Measurements from ENCODE around the gene ZYX.
"Not testable (repeated sequence)": the region's sequence is repeated elsewhere in the genome, so short reads cannot be mapped to it uniquely, and the experiment has no call there.

ZYX gene

GRCh38 chr7:143397710-143398530 lies 16.8 kb downstream of the ZYX start:
- no peak for DNase-seq (ENCODE audit: low read depth in 3 of 3)

DNA sequence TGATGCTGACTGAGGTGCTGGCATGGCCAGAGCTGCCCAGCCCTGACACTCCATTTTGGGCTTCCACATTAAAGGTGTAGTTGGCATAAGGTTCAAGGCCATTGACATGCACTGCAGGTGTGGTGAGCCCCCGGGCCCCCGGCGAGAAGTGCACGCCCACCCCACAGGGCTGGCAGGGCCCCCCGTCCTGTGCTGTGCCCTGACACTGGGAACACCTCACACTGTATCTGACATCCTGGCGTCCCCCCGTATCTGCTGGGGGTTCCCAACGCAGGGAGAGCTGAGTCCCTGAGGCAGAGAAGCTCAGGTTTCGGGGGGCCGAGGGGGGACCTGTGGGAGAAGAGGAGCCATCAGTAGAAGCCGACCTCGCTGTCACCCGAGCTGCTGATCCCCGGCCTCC lies 17.5 kb downstream of the ZYX start:
- DNase-seq (ENCODE audit: low read depth in 3 of 3) = no peak

- DNase-seq (ENCODE audit: low read depth in 3 of 3) = no peak
These were observed 18.0 kb downstream of the ZYX start for GRCh38 chr7:143399151-143399550.

DNA sequence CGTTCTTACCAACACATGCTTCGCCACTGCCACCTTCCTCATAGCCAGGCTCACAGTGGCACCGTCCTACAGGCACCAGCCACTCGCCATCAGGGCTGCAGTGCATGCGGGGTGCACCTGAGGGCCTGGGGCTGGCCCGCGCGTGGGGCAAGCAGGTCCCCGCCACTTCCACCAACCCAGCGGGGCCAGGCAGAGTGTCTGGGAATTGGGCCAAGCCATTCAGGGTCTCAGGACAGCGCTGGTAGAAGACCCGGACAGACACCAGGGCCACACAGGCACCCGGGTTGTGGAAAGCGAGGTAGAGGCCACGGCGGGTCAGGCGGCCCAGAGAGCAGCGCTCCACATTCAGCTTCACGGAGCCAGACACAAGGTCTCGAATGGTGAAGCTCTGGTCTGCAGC lies 18.5 kb downstream of the ZYX start:
- no peak for DNase-seq (ENCODE audit: low read depth in 3 of 3)

- no peak for DNase-seq (ENCODE audit: low read depth in 3 of 3)
These were observed 20.1 kb downstream of the ZYX start for GRCh38 chr7:143401265-143401664.

GRCh38 chr7:143402233-143402632 lies 21.1 kb downstream of the ZYX start:
- DNase-seq (ENCODE audit: low read depth in 3 of 3) = not testable (repeated sequence)

DNA sequence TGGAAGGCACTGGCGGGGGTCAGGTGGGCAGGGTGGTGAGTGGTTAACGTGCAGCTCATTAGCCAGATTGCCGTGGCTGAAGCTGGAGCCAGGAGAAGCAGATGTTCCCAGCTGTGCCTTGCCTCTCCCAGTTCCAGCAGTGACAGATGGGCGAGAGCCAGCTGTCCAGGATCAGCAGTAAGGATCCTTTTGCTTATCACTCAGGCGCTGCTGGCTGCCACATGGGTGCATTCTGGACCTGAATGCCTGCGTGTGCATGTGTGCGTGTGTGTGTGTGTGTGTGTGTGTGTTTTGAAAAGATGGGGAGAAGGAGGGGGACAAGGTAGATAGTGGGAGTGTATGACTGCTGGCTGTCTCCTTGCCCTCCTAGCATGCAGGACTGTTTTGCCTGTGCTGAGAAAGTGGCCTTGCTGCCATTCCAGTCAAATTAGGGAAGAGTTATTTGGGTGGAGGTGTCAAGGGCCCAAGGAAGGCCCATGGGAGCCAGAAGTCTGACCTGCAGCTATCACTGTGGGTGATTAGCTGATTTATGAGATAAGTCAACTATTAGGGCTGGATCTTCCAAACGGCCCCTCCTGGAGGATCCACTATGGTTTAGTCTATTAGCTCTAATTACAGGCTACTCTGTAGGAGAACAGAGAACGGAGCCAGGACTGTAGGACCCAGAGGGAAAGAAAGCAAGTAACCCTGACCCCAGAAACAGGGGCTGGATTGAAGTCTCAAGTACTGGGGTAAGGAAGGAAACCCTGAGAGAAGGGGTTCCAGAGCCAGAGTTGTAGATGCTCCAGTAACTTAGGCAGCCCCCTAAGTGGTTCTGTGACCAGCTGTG lies 24.2 kb downstream of the ZYX start:
- DNase-seq (ENCODE audit: low read depth in 3 of 3) = no peak

DNA sequence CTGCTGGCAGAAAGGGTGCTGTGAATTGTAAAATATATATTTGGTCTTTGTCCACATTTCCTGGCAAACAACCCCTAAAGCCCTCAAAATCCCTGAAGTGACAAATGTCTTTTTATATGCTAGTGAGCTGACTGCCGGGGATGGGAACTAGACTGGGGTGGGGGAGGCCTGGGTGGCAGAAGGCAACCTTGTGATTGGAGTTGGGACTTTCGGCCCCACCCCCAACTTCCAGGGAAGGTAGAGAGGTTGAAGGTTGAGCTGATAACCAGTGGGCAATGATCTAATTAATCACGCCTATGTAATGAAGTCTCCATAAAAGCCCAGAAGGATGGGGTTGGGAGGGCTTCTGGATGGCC lies 24.8 kb downstream of the ZYX start:
- no peak for DNase-seq (ENCODE audit: low read depth in 3 of 3)

GRCh38 chr7:143407287-143408251 lies 26.4 kb downstream of the ZYX start:
- peak in 1 of 3 experiments; percentile 32 for DNase-seq (ENCODE audit: low read depth in 3 of 3)

DNA sequence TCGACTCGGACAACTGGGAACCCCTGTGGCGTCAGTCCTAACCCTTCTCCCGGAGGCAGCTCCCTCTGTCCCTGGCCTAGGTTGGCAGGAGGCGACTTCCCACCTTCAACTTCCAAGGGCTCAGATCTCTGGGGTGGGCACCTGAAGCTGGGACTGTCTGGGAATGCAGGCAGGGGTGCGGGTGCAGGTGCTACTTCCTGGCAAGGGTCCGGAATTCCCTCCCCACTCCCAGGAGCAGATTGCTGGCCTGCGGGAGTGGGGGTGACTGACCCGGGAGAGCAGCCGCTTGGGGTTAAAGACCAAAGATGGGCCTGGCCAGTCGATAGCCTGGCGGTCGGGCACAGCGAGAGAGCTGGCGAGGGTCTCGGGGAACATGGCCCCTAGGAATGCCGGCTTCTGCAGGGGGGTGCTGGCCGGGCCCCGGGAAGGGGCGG lies 27.1 kb downstream of the ZYX start:
- DNase-seq (ENCODE audit: low read depth in 3 of 3) = no peak

- DNase-seq (ENCODE audit: low read depth in 3 of 3) = peak in 1 of 3 experiments; percentile 41
These were observed 27.8 kb downstream of the ZYX start, which contains the start of gene EPHA1 for GRCh38 chr7:143408686-143409561. Gene EPHA1 (minus strand): TSS chr7:143408856. CDS start chr7:143408805, 51 bp downstream.

DNA sequence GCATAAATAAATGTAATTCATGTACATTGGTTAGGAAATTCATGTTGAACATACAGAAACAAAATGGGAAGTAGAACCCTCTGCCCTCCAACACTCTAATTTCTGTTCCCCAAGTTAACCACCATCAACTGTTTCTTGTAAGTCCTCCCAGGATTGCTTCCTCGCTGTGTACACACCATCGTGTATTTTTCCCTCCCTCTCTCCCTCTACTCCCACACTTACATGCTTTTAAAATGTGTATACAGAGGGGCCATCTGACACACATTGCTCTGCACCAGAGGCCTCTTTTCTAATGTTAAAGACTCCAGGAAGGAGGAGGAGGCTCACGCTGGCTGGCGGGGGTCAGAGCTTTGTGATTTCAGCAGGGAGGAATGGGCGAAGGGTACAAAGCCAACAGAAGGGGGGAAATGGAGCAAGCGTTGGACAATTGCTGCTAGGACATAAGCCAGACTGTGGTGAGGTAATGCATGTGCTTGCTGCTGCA lies 29.4 kb downstream of the ZYX start:
- no peak for DNase-seq (ENCODE audit: low read depth in 3 of 3)

DNA sequence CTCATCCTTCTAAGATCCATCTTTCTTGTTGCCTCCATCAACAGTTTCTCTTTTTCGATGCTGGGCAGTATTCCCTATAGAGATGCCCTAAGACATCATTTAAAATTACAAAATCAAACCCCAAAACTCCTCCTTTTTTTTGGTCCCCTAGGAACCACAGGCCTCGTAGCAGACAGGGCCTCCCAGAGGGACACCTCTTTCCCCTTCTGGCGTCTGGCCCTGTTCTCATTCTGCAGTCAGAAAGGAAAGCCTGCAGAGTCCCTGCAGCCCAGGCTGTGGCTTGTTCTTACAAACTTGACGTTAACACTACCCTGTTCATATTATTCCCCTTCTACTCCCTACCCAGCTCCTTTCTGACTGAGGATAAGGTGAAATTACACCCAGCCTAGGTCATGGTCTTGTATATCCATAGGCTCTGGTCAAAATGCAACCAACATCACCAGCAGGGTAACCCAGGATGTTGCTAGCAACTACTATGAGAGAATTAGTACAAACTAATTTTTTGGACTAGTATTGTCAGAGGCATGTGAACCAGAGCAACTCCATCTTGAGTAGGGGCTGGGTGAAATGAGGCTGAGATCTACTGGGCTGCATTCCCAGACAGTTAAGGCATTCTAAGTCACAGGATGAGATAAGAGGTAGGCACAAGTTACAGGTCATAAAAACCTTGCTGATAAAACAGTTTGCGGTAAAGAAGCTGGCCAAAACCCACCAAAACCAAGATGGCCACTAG lies 31.0 kb downstream of the ZYX start:
- no peak for DNase-seq (ENCODE audit: low read depth in 3 of 3)

GRCh38 chr7:143413123-143413522 lies 32.0 kb downstream of the ZYX start:
- DNase-seq (ENCODE audit: low read depth in 3 of 3) = no peak

DNA sequence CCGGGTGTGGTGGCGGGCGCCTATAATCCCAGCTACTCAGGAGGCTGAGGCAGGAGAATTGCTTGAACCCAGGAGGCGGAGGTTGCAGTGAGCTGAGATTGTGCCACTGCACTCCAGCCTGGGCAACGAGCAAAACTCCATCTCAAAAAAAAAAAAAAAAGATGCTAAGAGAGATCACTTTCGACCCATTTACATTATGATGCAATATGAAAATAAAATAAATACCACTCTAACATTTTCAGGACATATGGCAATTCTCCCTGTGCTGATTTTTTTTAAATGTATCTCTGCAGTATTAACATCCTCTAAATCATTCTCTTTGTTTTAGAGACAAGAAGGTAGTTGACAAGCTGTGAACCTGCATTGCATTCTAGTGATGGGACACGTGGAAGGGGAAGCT lies 34.1 kb downstream of the ZYX start:
- DNase-seq (ENCODE audit: low read depth in 3 of 3) = not testable (repeated sequence)

- no peak for DNase-seq (ENCODE audit: low read depth in 3 of 3)
These were observed 34.7 kb downstream of the ZYX start for GRCh38 chr7:143415742-143416397.

DNA sequence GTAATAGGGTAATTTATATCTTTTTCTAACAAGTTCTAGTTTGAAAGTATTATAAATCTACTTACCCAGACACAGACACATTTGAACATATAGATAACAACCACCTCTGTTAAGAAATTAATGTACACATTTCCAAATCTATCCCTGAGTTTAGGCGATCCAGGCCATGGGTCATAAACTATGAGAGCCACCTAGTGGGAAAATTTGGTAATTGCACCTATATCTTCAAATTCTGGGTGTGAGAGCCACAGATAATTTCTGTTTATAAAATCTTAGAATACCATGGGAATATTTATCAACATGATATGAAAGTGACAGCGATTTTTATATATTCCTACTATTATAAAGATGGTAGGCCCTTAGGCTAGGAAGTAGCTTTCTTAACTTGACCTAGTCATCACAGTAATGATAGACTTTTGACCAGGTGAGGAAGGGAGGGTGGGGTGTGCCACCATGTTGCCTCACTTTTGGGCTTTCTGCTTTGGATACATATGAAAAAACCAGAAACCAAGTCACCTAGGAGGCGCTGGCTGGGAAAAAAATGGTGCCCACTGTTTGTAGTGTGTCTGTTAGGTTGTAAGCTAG lies 35.5 kb downstream of the ZYX start:
- no peak for DNase-seq (ENCODE audit: low read depth in 3 of 3)

DNA sequence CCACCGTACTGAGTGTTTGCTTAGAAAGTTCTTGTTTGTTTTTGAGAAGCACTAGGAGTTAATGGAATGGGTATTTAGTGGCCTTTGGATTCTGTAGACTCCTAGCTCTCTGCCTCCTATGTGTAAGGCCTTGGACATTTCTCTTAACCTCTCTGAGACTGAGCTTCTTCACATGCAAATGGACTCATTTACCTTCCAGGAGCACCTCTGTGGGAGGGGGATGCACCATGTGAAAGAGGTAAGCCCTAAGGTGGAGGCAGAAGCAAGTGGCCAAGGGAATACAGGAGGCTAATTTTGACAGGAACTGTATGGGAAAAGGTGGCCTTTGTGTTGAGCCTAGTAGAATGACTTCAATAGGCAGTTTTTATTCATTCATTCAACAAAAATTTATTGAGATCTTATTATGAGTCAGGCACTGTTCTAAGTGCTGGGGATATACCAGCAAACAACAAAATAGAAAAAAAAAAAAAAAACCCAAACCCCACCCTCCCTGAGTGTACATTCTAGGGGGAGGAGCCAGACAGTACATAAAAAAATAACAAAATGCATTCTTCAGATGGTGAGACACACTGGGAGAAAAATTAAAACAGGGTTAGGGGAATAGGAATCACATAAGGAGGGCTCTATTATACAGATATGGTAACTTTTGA lies 36.7 kb downstream of the ZYX start:
- DNase-seq (ENCODE audit: low read depth in 3 of 3) = no peak

Data from stimulated activated CD4-positive, alpha-beta T cell treated with anti-CD3 and anti-CD28 coated beads, TNF-alpha, amount 100 ng/mL, for 24 hours (primary cell).